C4-2B (cell line): ENCODE results near the gene NYNRIN.

ENCODE experiments used
- ZFX ChIP-seq: fragments of 450-650 bp; IDR thresholded peaks from 2 replicates; pipeline ENCODE4 v1.6.1; 2017
- TF ChIP-seq, protein P1 (sequence below): fragments of 450-650 bp; conservative IDR thresholded peaks from 2 replicates; pipeline ENCODE4 v1.5.1; 2017; ENCODE audit warnings: mild to moderate bottlenecking

DNA sequence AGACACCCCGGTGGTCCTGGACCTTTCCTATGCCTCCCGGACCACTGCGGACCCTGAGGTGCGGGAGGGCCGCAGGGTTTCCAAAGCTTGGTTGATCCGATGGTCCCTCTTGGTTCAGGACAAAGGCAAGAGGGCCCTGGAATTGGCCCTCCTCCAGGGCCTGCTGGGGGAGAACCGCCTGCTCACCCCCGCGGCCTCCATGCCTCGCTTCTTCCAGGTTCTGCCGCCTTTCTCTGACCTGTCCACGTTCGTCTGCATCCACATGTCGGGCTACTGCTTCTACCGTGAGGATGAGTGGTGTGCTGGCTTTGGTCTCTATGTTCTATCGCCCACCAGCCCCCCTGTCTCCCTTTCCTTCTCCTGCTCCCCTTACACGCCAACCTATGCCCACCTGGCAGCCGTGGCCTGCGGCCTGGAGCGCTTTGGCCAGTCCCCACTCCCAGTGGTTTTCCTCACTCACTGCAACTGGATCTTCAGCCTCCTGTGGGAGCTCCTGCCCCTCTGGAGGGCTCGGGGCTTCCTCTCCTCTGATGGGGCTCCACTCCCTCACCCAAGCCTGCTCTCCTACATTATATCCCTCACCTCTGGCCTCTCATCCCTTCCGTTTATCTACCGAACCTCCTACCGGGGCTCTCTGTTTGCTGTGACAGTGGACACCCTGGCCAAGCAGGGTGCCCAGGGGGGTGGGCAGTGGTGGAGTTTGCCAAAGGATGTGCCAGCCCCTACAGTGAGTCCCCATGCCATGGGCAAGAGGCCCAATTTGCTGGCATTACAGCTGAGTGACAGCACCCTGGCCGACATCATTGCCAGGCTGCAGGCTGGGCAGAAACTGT lies 16.8 kb downstream of the NYNRIN start:
- TF ChIP-seq, protein P1, sequence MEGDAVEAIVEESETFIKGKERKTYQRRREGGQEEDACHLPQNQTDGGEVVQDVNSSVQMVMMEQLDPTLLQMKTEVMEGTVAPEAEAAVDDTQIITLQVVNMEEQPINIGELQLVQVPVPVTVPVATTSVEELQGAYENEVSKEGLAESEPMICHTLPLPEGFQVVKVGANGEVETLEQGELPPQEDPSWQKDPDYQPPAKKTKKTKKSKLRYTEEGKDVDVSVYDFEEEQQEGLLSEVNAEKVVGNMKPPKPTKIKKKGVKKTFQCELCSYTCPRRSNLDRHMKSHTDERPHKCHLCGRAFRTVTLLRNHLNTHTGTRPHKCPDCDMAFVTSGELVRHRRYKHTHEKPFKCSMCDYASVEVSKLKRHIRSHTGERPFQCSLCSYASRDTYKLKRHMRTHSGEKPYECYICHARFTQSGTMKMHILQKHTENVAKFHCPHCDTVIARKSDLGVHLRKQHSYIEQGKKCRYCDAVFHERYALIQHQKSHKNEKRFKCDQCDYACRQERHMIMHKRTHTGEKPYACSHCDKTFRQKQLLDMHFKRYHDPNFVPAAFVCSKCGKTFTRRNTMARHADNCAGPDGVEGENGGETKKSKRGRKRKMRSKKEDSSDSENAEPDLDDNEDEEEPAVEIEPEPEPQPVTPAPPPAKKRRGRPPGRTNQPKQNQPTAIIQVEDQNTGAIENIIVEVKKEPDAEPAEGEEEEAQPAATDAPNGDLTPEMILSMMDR: no peak
- no peak for TF ChIP-seq ZFX
